Testis (tissue), 2 donors: ENCODE data around the gene GLS.

Experiments
- CTCF ChIP-seq, 3 experiments: fragments of 450-650 bp in 2 of 3; fragments of 200-600 bp in 1 of 3; sonication (generic) in 1 of 3; IDR thresholded peaks; one replicate each; pipeline ENCODE4 v1.5.1; 2016 to 2019; ENCODE audit warnings: antibody characterized with exemption in 3 of 3, mild to moderate bottlenecking in 2 of 3, moderate library complexity in 1 of 3
- POLR2A ChIP-seq: fragments of 450-650 bp; IDR thresholded peaks from one replicate; pipeline ENCODE4 v1.6.1; 2017; ENCODE audit warnings: antibody characterized with exemption, mild to moderate bottlenecking, moderate library complexity

GRCh38 chr2:190965580-190966222, 85.1 kb downstream of the GLS start:
- TF ChIP-seq CTCF (IDR thresholded peaks at IDR 0.05) (no peak), POLR2A (no peak)
